ENCODE measurements around the gene RTP2. TPM values are rescaled to one million over a fixed set of nuclear protein-coding genes. Genes with fewer than 3 reads are reported as not detected.
A peak's percentile ranks its signal among the peaks of the same experiment; 100 is the strongest.

RTP2 gene
- total and polyA plus RNA-seq, 8 donors: not detected

- Histone ChIP-seq H3K27me3 (no peaks in the 10 kb centered on the region), H3K9me3 (no peaks in the 10 kb centered on the region), H3K4me3 (no peak overlapping the region), H3K27ac (no peak overlapping the region), H3K4me1 (no peaks in the 10 kb centered on the region), H3K36me3 (no peaks in the 10 kb centered on the region)
- TF ChIP-seq CTCF (IDR thresholded peaks at IDR 0.05): no peak
- ATAC-seq (no peak), DNase-seq (no peak)
- intact Hi-C loops (cut with DNase I): no loop called here
Observed at GRCh38 chr3:187700249-187700648, 2.1 kb downstream of the RTP2 start.

- H3K36me3 ChIP-seq: no peaks in the 10 kb centered on the region
- no peak for ATAC-seq
- intact Hi-C loops (cut with DNase I): no loop called here
- H3K27ac ChIP-seq: no peak overlapping the region
- peak in 1 of 4 donors; percentile 62 for DNase-seq
- no peaks in the 10 kb centered on the region for H3K9me3 ChIP-seq
- no peaks in the 10 kb centered on the region for H3K4me1 ChIP-seq
- TF ChIP-seq CTCF (IDR thresholded peaks at IDR 0.05): no peak
- no peak overlapping the region for H3K4me3 ChIP-seq
- H3K27me3 ChIP-seq: no peaks in the 10 kb centered on the region
Observed at GRCh38 chr3:187698499-187699399, 3.6 kb downstream of the RTP2 start.

- Histone ChIP-seq H3K27ac (no peak overlapping the region), H3K36me3 (no peaks in the 10 kb centered on the region), H3K4me1 (no peaks in the 10 kb centered on the region), H3K9me3 (no peaks in the 10 kb centered on the region), H3K27me3 (no peaks in the 10 kb centered on the region), H3K4me3 (no peak overlapping the region)
- no peak for TF ChIP-seq CTCF (IDR thresholded peaks at IDR 0.05)
- DNase-seq (no peak), ATAC-seq (no peak)
- intact Hi-C loops (cut with DNase I): no loop called here
Observed at GRCh38 chr3:187696021-187696420, 6.3 kb downstream of the RTP2 start.

GRCh38 chr3:187695449-187695848 lies 6.9 kb downstream of the RTP2 start:
- no peaks in the 10 kb centered on the region for H3K9me3 ChIP-seq
- no peak for DNase-seq
- no peak overlapping the region for H3K4me3 ChIP-seq
- TF ChIP-seq CTCF (IDR thresholded peaks at IDR 0.05): no peak
- H3K36me3 ChIP-seq: no peaks in the 10 kb centered on the region
- no peak overlapping the region for H3K27ac ChIP-seq
- ATAC-seq: peak; percentile 18
- intact Hi-C loops (cut with DNase I): no loop called here
- H3K27me3 ChIP-seq: no peaks in the 10 kb centered on the region
- H3K4me1 ChIP-seq: no peaks in the 10 kb centered on the region

GRCh38 chr3:187694801-187695200 lies 7.6 kb downstream of the RTP2 start:
- no peak overlapping the region for H3K4me3 ChIP-seq
- intact Hi-C loops (cut with DNase I): no loop called here
- H3K9me3 ChIP-seq: no peaks in the 10 kb centered on the region
- H3K36me3 ChIP-seq: no peaks in the 10 kb centered on the region
- ATAC-seq: peak; percentile 13
- TF ChIP-seq CTCF (IDR thresholded peaks at IDR 0.05): no peak
- no peaks in the 10 kb centered on the region for H3K4me1 ChIP-seq
- no peak overlapping the region for H3K27ac ChIP-seq
- H3K27me3 ChIP-seq: no peaks in the 10 kb centered on the region
- DNase-seq: no peak
